Neural progenitor cell (in vitro differentiated cells): ENCODE results near the gene RELA.

ENCODE experiments used
- EZH2 ChIP-seq: fragments of 200-600 bp; sonication (generic); IDR thresholded peaks from 2 replicates; pipeline ENCODE4 v1.6.1; 2017; ENCODE audit warnings: antibody characterized with exemption, mild to moderate bottlenecking, moderate library complexity
- EZH2phosphoT487 ChIP-seq: fragments of 200-600 bp; sonication (generic); IDR thresholded peaks from 2 replicates; pipeline ENCODE4 v1.6.1; 2017; ENCODE audit warnings: antibody characterized with exemption
- TF ChIP-seq, protein P1 (sequence below): fragments of 200-600 bp; sonication (generic); IDR thresholded peaks from 2 replicates; pipeline ENCODE4 v1.5.1; 2017; ENCODE audit warnings: antibody characterized with exemption, mild to moderate bottlenecking

GRCh38 chr11:65695459-65696241 is 32.9 kb upstream of the RELA start:
- TF ChIP-seq, protein P1, sequence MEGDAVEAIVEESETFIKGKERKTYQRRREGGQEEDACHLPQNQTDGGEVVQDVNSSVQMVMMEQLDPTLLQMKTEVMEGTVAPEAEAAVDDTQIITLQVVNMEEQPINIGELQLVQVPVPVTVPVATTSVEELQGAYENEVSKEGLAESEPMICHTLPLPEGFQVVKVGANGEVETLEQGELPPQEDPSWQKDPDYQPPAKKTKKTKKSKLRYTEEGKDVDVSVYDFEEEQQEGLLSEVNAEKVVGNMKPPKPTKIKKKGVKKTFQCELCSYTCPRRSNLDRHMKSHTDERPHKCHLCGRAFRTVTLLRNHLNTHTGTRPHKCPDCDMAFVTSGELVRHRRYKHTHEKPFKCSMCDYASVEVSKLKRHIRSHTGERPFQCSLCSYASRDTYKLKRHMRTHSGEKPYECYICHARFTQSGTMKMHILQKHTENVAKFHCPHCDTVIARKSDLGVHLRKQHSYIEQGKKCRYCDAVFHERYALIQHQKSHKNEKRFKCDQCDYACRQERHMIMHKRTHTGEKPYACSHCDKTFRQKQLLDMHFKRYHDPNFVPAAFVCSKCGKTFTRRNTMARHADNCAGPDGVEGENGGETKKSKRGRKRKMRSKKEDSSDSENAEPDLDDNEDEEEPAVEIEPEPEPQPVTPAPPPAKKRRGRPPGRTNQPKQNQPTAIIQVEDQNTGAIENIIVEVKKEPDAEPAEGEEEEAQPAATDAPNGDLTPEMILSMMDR: no peak
- TF ChIP-seq EZH2 (no peak), EZH2phosphoT487 (no peak)
